H1 (cell line): Measurements from ENCODE around the gene CEP70. TPM values are rescaled to one million over a fixed set of nuclear protein-coding genes. Genes with fewer than 3 reads are reported as not detected.

Experiments
- CHD7 ChIP-seq: fragments of 300-600 bp; sonication (generic); IDR thresholded peaks from 2 replicates; pipeline ENCODE4 v1.7.1; 2012; ENCODE audit warnings: low read length, moderate library complexity, mild to moderate bottlenecking, inconsistent platforms; ENCODE audit not compliant: insufficient replicate concordance
- RNF2 ChIP-seq: fragments of 200-900, 300-1000 bp; sonication (generic); IDR thresholded peaks from 2 replicates; pipeline ENCODE4 v1.7.1; 2016; ENCODE audit warnings: borderline replicate concordance, low read depth, mild to moderate bottlenecking, antibody characterized with exemption, low read length; ENCODE audit not compliant: poor library complexity, severe bottlenecking; ENCODE audit errors: missing control alignments
- RXRA ChIP-seq: IDR thresholded peaks from 2 replicates; pipeline ENCODE4 v1.6.1; 2011; ENCODE audit warnings: low read depth, mild to moderate bottlenecking, low read length, moderate library complexity; ENCODE audit not compliant: insufficient read depth
- polyA plus RNA-seq, 7 experiments: library from polyadenylated mRNA; depleted of rRNA in 3 of 7; stranded (reverse) in 5 of 7; unstranded in 2 of 7; fragments of >200 nt in 5 of 7; fragments of 200-250 nt in 2 of 7; gene quantifications; 1 replicate in 5 of 7; 2 replicates in 1 of 7; 4 replicates in 1 of 7; pipeline versions ENCODE4 v1.2.1 to v1.2.3, GENCODE V29; 2011 to 2013; ENCODE audit warnings: missing spikeins in 2 of 7, mixed read lengths in 2 of 7
- total RNA-seq: library from RNA; stranded (reverse); fragmentation: NEBNext Ultra II Directional; extraction: Animal tissue kit (Norgen Biotek cat#: 25700); gene quantifications from 2 replicates; pipeline ENCODE4 v1.2.1, GENCODE V29; 2021

The CEP70 gene
- total and polyA plus RNA-seq, 2 of the 8 experiments (the other 6 are each of a cell fraction or from before 2014, with no cell fraction given) = 3.9 to 26.2 TPM

GRCh38 chr3:138573138-138573537 lies 20.9 kb downstream of the CEP70 start (continued):
- TF ChIP-seq CHD7 = no peak
- no peak for TF ChIP-seq RXRA
- no peak for TF ChIP-seq RNF2
